Renal pelvis (tissue), 4 donors: Measurements from ENCODE around the gene TMEM245. TPM values are rescaled to one million over a fixed set of nuclear protein-coding genes. Genes with fewer than 3 reads are reported as not detected.
"Not testable (repeated sequence)": the region's sequence is repeated elsewhere in the genome, so short reads cannot be mapped to it uniquely, and the experiment has no call there.

Source experiments
- DNase-seq: peaks from one replicate; pipeline ENCODE4 v3.0.0-alpha.2; 2013
- polyA plus RNA-seq, 3 donors: library from polyadenylated mRNA; unstranded; fragments of 120-200 nt; gene quantifications; one replicate each; pipeline ENCODE4 v1.2.1, GENCODE V29; 2013; ENCODE audit not compliant: insufficient read length in 3 of 3

TMEM245 gene
- polyA plus RNA-seq, 3 donors, result 52.3 to 80.3 (median 71.8) TPM

GRCh38 chr9:109072133-109072692, 47.5 kb downstream of the TMEM245 start:
- DNase-seq, result no peak

GRCh38 chr9:109068764-109069163, 51.0 kb downstream of the TMEM245 start:
- no peak for DNase-seq

- DNase-seq, result no peak
These were observed 54.6 kb downstream of the TMEM245 start for GRCh38 chr9:109064963-109065702.

GRCh38 chr9:109063760-109064159, 56.0 kb downstream of the TMEM245 start:
- no peak for DNase-seq

GRCh38 chr9:109062543-109062942, 57.2 kb downstream of the TMEM245 start:
- DNase-seq, result no peak

- no peak for DNase-seq
These were observed 59.6 kb downstream of the TMEM245 start for GRCh38 chr9:109060191-109060590.

- DNase-seq, result not testable (repeated sequence)
These were observed 66.6 kb downstream of the TMEM245 start for GRCh38 chr9:109053121-109053520.

- no peak for DNase-seq
These were observed 67.3 kb downstream of the TMEM245 start for GRCh38 chr9:109052416-109052815.

- DNase-seq, result no peak
These were observed 68.0 kb downstream of the TMEM245 start for GRCh38 chr9:109051733-109052132.

GRCh38 chr9:109050444-109050843, 69.3 kb downstream of the TMEM245 start:
- no peak for DNase-seq

GRCh38 chr9:109048822-109049221, 70.9 kb downstream of the TMEM245 start:
- DNase-seq, result no peak

- DNase-seq, result no peak
These were observed 72.5 kb downstream of the TMEM245 start for GRCh38 chr9:109047259-109047658.

- no peak for DNase-seq
These were observed 73.4 kb downstream of the TMEM245 start for GRCh38 chr9:109046346-109046745.

- DNase-seq, result no peak
These were observed 76.2 kb downstream of the TMEM245 start for GRCh38 chr9:109043578-109043977.

GRCh38 chr9:109040571-109040970, 79.2 kb downstream of the TMEM245 start:
- DNase-seq, result no peak

GRCh38 chr9:109039539-109039938, 80.2 kb downstream of the TMEM245 start:
- no peak for DNase-seq

GRCh38 chr9:109037946-109038715, 81.6 kb downstream of the TMEM245 start:
- no peak for DNase-seq

GRCh38 chr9:109036744-109037680, 82.7 kb downstream of the TMEM245 start:
- no peak for DNase-seq

- DNase-seq, result no peak
These were observed 83.9 kb downstream of the TMEM245 start for GRCh38 chr9:109035684-109036423.

GRCh38 chr9:109033941-109034700, 85.6 kb downstream of the TMEM245 start:
- no peak for DNase-seq
